HEK293T (cell line): ENCODE data around the gene RCSD1.

ENCODE experiments used
- ARNT ChIP-seq: fragments of 450-650 bp; IDR thresholded peaks from 2 replicates; pipeline ENCODE4 v1.6.1; 2017; ENCODE audit warnings: mild to moderate bottlenecking
- BHLHE40 ChIP-seq: fragments of 450-650 bp; IDR thresholded peaks from 2 replicates; pipeline ENCODE4 v1.6.1; 2016; ENCODE audit warnings: mild to moderate bottlenecking, moderate library complexity, borderline replicate concordance
- ELF4 ChIP-seq: fragments of 450-650 bp; IDR thresholded peaks from 2 replicates; pipeline ENCODE4 v1.6.1; 2017; ENCODE audit warnings: antibody characterized with exemption
- FOXA1 ChIP-seq: fragments of 450-650 bp; IDR thresholded peaks from 2 replicates; pipeline ENCODE4 v1.6.1; 2016; ENCODE audit warnings: mild to moderate bottlenecking
- FOXK2 ChIP-seq: fragments of 450-650 bp; IDR thresholded peaks from 2 replicates; pipeline ENCODE4 v1.6.1; 2016; ENCODE audit warnings: mild to moderate bottlenecking
- FOXM1 ChIP-seq: fragments of 450-650 bp; IDR thresholded peaks from 2 replicates; pipeline ENCODE4 v1.6.1; 2017; ENCODE audit warnings: mild to moderate bottlenecking, borderline replicate concordance
- HDGF ChIP-seq: fragments of 450-650 bp; IDR thresholded peaks from 2 replicates; pipeline ENCODE4 v1.6.1; 2017; ENCODE audit warnings: antibody characterized with exemption, borderline replicate concordance
- L3MBTL2 ChIP-seq: fragments of 450-650 bp; conservative IDR thresholded peaks from 2 replicates; pipeline ENCODE4 v1.6.1; 2016; ENCODE audit warnings: mild to moderate bottlenecking
- LEF1 ChIP-seq: fragments of 450-650 bp; IDR thresholded peaks from 2 replicates; pipeline ENCODE4 v1.6.1; 2017; ENCODE audit warnings: mild to moderate bottlenecking, borderline replicate concordance
- NFRKB ChIP-seq: fragments of 450-650 bp; IDR thresholded peaks from 2 replicates; pipeline ENCODE4 v1.6.1; 2016; ENCODE audit warnings: mild to moderate bottlenecking, moderate library complexity
- SP1 ChIP-seq: fragments of 450-650 bp; IDR thresholded peaks from 2 replicates; pipeline ENCODE4 v1.6.1; 2017
- SUZ12 ChIP-seq: fragments of 450-650 bp; IDR thresholded peaks from 2 replicates; pipeline ENCODE4 v1.6.1; 2016; ENCODE audit warnings: mild to moderate bottlenecking
- TARDBP ChIP-seq: fragments of 450-650 bp; IDR thresholded peaks from 2 replicates; pipeline ENCODE4 v1.6.1; 2016
- ZNF384 ChIP-seq: fragments of 450-650 bp; IDR thresholded peaks from 2 replicates; pipeline ENCODE4 v1.6.1; 2016

- TF ChIP-seq FOXM1 (no peak), SP1 (no peak), FOXK2 (no peak), ELF4 (no peak), BHLHE40 (no peak), HDGF (no peak), FOXA1 (no peak), L3MBTL2 (no peak), NFRKB (no peak), TARDBP (no peak), LEF1 (no peak), ZNF384 (no peak), ARNT (no peak), SUZ12 (no peak)
Observed at GRCh38 chr1:167720965-167721616, 91.1 kb downstream of the RCSD1 start.
